Frontal cortex (tissue), 4 donors: Measurements from ENCODE around the gene TRIM45. TPM values are rescaled to one million over a fixed set of nuclear protein-coding genes. Genes with fewer than 3 reads are reported as not detected.
A peak's percentile ranks its signal among the peaks of the same experiment; 100 is the strongest.
"Not testable (repeated sequence)": the region's sequence is repeated elsewhere in the genome, so short reads cannot be mapped to it uniquely, and the experiment has no call there.

Experiments
- DNase-seq, 2 donors: peaks; one replicate each; pipeline ENCODE4 v3.0.0; 2012; ENCODE audit warnings: low spot score in 2 of 2
- FAIRE-seq: peaks from 2 replicates; lab custom pipeline; 2012; peaks lifted over from hg19 to GRCh38; lab: Jason Lieb, UNC
- total RNA-seq: library from RNA; depleted of rRNA; stranded (reverse); fragments of >200 nt; gene quantifications from one replicate; pipeline ENCODE4 v1.2.3, GENCODE V29; 2014
- donor health status: control.
- donor health status: control.
- donor health status: control.

TRIM45 gene
- total RNA-seq, 1 donor from 2014 or later = 3.7 TPM

DNA sequence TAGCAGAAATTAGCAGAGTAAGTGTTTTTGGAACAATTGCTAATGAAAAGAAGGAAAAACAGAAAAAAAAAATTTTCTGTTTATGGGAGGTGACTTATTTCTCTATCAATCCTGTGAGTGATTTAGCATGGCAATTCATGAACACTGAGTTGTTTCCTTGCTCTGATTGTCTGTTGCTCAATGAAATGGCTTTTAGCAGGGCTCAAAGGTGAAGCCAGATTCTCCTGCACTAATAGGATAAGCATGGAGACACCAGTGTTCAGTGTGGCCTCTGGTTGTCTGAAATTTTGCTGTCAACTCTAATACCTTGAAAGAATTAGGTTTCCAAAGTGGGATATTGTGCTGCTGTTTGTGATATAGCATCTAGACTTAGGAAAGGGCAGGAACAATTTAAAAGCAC, 15.8 kb downstream of the TRIM45 start:
- DNase-seq = no peak
- FAIRE-seq = no peak

- no peak for DNase-seq
Observed at GRCh38 chr1:117104986-117105385, 16.6 kb downstream of the TRIM45 start.

DNA sequence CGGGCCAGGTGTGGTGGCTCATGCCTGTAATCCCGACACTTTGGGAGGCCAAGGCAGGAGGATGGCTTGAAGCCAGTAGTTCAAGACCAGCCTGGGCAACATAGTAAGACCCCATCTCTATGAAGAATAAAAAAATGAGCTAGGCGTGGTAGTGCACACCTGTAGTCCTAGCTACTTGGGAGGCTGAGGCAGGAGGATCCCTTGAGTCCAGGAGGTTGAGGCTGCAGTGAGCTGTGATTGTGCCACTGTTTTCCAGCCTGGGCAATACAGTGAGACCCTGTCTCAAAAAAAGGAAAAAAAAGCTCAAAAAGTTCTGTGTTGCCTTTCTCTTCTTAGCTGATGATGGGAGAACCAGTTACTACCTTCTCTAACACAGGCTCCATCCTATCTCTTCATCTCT, 19.7 kb downstream of the TRIM45 start:
- not testable (repeated sequence) for DNase-seq, FAIRE-seq

More at GRCh38 chr1:117104986-117105385, 16.6 kb downstream of the TRIM45 start:
- FAIRE-seq = no peak

DNA sequence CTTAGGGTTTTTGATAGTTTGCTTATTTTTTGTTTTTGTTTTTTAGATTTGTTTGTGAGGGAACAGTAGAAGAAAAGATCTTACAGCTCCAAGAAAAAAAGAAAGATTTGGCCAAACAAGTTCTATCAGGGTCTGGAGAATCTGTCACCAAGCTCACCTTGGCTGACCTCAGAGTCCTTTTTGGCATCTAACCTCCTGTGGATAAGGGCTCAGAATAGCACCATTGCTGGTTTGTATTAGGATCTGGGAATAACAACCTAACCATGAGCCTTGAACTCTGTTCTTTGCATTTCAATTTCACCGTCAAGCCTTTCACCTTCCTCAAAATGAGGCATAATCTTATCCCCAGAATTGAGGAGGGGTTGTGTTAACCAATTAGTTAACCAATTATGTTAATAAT, 20.2 kb downstream of the TRIM45 start:
- FAIRE-seq (no peak), DNase-seq (no peak)

GRCh38 chr1:117098287-117098890, 23.2 kb downstream of the TRIM45 start:
- DNase-seq (no peak), FAIRE-seq (no peak)

DNA sequence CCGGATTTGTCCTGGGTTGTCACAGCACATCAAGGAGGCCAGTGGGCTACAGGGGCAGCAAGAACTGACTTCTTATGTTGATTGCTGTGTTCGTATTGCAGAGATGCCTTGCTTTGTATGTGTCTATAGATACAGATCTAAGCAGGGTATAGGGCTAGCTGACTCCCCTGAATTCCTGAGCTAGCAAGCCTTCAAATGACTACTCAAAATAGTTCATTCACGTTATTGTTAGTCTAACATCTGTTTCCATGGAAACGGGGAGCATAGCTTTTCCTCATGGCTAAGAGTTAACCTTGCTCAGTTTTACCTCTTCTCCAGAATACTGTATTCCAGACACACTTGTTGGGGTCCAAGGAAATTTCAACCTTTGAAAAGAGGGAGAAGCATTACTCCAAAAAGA, 24.1 kb downstream of the TRIM45 start:
- no peak for DNase-seq
- FAIRE-seq = no peak

DNA sequence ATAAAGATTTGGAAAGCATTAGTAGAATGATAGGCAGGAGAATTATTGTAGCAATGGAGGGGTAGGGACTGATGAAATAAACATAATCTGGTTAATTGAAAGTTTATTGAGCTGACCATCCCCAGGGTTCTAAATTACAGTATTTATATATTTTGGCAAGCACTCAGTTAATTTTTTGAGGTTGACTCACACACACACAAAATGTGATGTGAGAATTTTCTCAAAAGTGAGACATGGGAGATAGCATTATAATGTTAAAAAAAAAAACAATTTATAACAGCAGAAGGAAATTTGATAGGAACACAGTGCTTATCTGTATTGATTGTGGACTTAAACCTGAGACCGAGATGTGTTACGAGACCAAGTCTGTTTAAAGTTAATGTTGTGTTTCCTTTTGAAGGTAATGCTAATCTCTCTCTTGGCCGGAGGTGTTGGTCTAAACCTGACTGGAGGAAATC, 24.6 kb downstream of the TRIM45 start:
- DNase-seq (no peak), FAIRE-seq (no peak)

- FAIRE-seq = no peak
Observed at GRCh38 chr1:117094841-117095604, 26.5 kb downstream of the TRIM45 start.

DNA sequence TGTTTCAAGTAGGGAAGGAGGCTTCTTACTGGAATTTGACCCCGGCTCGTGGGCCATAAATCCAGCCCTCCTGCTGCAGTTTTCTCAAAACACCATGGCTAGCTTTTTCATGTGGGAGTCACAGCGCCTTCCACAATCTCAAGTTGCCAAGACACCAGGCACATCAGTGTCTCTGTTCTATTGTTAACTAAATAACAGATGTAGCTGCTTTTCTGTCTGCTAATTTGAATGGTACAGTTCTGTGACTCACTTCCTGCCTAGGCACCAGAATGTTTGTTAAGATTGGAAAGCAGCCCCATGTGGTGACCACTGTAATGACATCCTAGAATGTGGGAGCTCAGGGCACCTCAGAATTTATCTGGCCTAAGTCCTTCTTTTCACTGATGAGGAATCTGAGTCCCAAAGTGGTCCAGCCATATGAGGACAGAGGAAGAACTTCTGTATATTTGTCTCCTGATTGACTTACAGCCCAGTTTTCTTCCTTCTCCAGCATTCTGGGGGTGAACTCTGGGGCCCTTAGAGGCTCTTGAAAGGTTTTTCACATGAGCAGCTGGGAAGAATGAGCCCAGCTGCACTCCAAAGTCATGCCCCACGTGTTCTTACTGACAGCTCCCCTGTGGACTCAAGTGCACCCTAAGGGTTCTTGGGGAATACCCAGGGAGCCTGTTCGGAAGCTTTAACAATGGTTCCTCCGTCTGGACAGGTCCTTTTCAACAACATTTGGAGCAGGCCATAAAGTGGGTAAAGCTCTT, 27.5 kb downstream of the TRIM45 start:
- FAIRE-seq (no peak), DNase-seq (no peak)

More at GRCh38 chr1:117094841-117095604, 26.5 kb downstream of the TRIM45 start:
- no peak for DNase-seq

- DNase-seq (peak in 1 of 2 donors; percentile 52), FAIRE-seq (no peak)
Observed at GRCh38 chr1:117093091-117093534, 28.4 kb downstream of the TRIM45 start.

GRCh38 chr1:117092594-117092993, 29.0 kb downstream of the TRIM45 start:
- no peak for FAIRE-seq
- no peak for DNase-seq

- FAIRE-seq = no peak
- DNase-seq = no peak
Observed at GRCh38 chr1:117089996-117090395, 31.6 kb downstream of the TRIM45 start.

- DNase-seq (no peak), FAIRE-seq (no peak)
Observed at GRCh38 chr1:117087686-117088085, 33.9 kb downstream of the TRIM45 start.

DNA sequence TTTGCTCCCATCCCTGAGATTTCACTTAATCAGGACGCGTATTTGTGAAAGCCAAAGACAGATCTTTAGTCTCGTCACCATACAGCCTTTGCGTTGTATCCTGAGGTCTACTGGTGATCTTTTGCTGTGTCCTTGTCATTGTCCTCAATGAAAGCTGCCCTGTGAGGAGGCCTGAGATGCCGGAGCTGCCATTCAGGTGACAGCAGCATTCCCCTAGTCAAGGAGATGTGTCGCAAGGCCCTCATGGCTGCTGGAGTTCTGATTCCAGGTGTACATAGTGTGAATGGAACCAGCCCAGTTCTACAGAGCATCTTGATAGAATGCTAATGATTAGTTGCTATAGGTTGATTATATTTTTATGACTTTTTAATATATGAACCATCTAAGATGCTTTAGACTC, 37.3 kb downstream of the TRIM45 start:
- no peak for DNase-seq
- FAIRE-seq = no peak

DNA sequence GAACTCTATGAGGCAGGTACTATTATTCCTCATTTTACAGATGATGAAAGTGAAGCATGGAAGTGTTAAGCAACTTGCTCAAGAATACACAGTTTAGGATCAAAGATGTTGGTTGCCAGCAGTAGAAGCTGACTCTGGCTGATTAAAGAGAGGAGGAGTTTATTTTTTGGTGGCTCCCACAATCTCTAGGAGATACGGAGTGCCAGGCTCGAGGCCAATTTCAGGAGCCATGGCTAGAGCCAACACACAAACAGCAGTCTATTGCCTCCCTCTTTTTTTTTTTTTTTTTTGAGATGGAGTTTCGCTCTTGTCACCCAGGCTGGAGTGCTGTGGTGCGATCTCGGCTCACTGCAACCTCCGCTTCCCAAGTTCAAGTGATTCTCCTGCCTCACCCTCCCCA, 41.8 kb downstream of the TRIM45 start:
- DNase-seq (no peak), FAIRE-seq (no peak)

GRCh38 chr1:117077267-117077666, 44.3 kb downstream of the TRIM45 start:
- DNase-seq = no peak
- no peak for FAIRE-seq

DNA sequence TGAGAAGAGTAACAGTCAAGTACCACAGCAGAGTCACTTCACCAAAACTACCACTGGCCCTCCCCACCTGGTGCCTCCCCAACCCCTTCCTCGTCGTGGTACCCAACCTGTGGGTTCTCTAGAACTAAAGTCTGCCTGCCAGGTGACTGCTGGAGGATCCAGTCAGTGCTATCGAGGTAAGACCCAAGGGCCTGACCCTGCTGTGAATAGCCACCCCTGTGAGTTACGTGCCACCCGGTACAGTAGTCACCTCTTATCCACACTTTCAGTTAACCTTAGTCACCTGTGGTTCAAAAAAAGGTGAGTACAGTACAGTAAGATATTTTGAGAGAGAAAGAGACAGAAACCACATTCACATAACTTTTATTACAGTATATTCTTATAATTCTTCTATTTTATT, 44.9 kb downstream of the TRIM45 start:
- FAIRE-seq (no peak), DNase-seq (no peak)

DNA sequence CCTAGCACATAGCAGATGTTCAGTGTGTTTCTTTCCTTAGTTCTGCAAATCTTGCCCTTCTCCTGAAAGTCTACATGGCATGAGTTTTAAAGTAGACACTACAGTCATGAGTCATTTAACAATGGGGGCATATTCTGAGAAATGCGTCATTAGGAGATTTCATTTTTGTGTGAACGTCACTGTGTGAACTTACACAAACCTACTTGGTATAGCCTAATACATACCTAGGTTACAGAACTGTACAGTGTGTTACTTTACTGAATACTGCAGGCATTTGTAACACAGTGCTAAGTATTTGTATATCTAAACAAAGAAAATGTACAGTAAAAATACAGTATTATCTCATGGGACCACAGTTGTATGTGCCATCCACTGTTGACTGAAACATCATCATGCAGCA, 51.4 kb downstream of the TRIM45 start:
- no peak for DNase-seq
- no peak for FAIRE-seq

- no peak for DNase-seq
- FAIRE-seq = no peak
Observed at GRCh38 chr1:117069220-117069844, 52.2 kb downstream of the TRIM45 start.

GRCh38 chr1:117068580-117068979, 53.0 kb downstream of the TRIM45 start:
- FAIRE-seq (no peak), DNase-seq (no peak)
